K562 (cell line): ENCODE results near the gene HS3ST4. TPM values are rescaled to one million over a fixed set of nuclear protein-coding genes. Genes with fewer than 3 reads are reported as not detected.

ENCODE experiments used
- POLR2H ChIP-seq: IDR thresholded peaks from 2 replicates; pipeline ENCODE4 v1.6.1; 2016; ENCODE audit warnings: missing genetic modification characterization, low read depth, mild to moderate bottlenecking, control low read depth, missing compliant biosample characterization, moderate library complexity
- ZBTB40 ChIP-seq, 2 experiments: fragments of 450-650 bp in 1 of 2; sonication (generic) in 1 of 2; formaldehyde crosslinking in 1 of 2; IDR thresholded peaks; 2 replicates each; pipeline versions ENCODE4 v1.7.1 to v1.9.0; 2016 to 2022; ENCODE audit warnings: inconsistent platforms in 1 of 2, mild to moderate bottlenecking in 1 of 2, missing genetic modification reagents in 1 of 2
- ZKSCAN8 ChIP-seq: fragments of 200-800 bp; sonication (Bioruptor generic); IDR thresholded peaks from 2 replicates; pipeline ENCODE4 v1.6.1; 2016; ENCODE audit warnings: missing genetic modification characterization, missing compliant biosample characterization
- polyA plus RNA-seq, 8 experiments: library from polyadenylated mRNA; depleted of rRNA in 4 of 8; stranded (reverse) in 5 of 8; unstranded in 3 of 8; fragments of >200 nt; fragmentation: Nextera tagmentation in 2 of 8; fragmentation: Illumina TruSeq in 1 of 8; extraction: Ambion mirVana in 2 of 8; extraction: Trizol in 1 of 8; gene quantifications; 2 replicates each; pipeline versions ENCODE4 v1.2.1 to v1.2.3, GENCODE V29; 2011 to 2014; ENCODE audit warnings: inconsistent platforms in 1 of 8, missing spikeins in 1 of 8
- total RNA-seq, 7 experiments: library from RNA; depleted of rRNA in 6 of 7; stranded (reverse); fragments of >200 nt in 6 of 7; fragmentation: Illumina TruSeq in 2 of 7; extraction: Trizol in 2 of 7; gene quantifications; 2 replicates each; pipeline versions ENCODE4 v1.2.1 to v1.2.3, GENCODE V29; 2011 to 2021; ENCODE audit warnings: low replicate concordance in 1 of 7

HS3ST4 gene
- total and polyA plus RNA-seq, 9 of the 15 experiments (the other 6 are each of a cell fraction or from before 2014, with no cell fraction given): not detected

GRCh38 chr16:25834101-25834500 is 142.3 kb downstream of the HS3ST4 start (continued):
- TF ChIP-seq ZBTB40 (IDR thresholded peaks at IDR 0.05) (no peak), ZBTB40 (CRISPR knock-in tag; IDR thresholded peaks at IDR 0.05) (no peak), POLR2H (tag) (no peak), ZKSCAN8 (CRISPR knock-in tag) (no peak)
